NT2/D1 (cell line): Measurements from ENCODE around the gene SDHAF1.
A peak's percentile ranks its signal among the peaks of the same experiment; 100 is the strongest.
"Not testable (repeated sequence)": the region's sequence is repeated elsewhere in the genome, so short reads cannot be mapped to it uniquely, and the experiment has no call there.

Source experiments
- DNase-seq: peaks from one replicate; pipeline ENCODE4 v3.0.0-alpha.2; 2011; ENCODE audit warnings: low read depth, low spot score
- H3K27me3 ChIP-seq: 2 replicates; pipeline ENCODE4 v1.6.0; 2011; ENCODE audit warnings: mild to moderate bottlenecking; ENCODE audit not compliant: insufficient read length, insufficient read depth
- H3K36me3 ChIP-seq: 2 replicates; pipeline ENCODE4 v1.6.1; 2011; ENCODE audit warnings: mild to moderate bottlenecking, low read length, mixed read lengths; ENCODE audit not compliant: insufficient read depth, insufficient read length
- H3K4me1 ChIP-seq: 2 replicates; pipeline ENCODE4 v1.5.1; 2011; ENCODE audit not compliant: insufficient read depth, insufficient read length
- H3K4me3 ChIP-seq: 2 replicates; pipeline ENCODE4 v1.5.1; 2011; ENCODE audit warnings: low read depth; ENCODE audit not compliant: insufficient read length
- H3K9ac ChIP-seq: 2 replicates; pipeline ENCODE4 v1.6.0; 2011; ENCODE audit warnings: low read depth; ENCODE audit not compliant: insufficient read length
- H3K9me3 ChIP-seq: 2 replicates; pipeline ENCODE4 v1.5.1; 2011; ENCODE audit warnings: mild to moderate bottlenecking, low read length; ENCODE audit not compliant: insufficient read depth
- SUZ12 ChIP-seq: IDR thresholded peaks from 2 replicates; pipeline ENCODE4 v1.6.1; 2011; ENCODE audit not compliant: insufficient read length, insufficient read depth; ENCODE audit errors: extremely low read depth
- YY1 ChIP-seq: IDR thresholded peaks from 2 replicates; pipeline ENCODE4 v1.6.1; 2011; ENCODE audit not compliant: insufficient read length, insufficient read depth
- ZNF274 ChIP-seq: IDR thresholded peaks from 2 replicates; pipeline ENCODE4 v1.6.1; 2011; ENCODE audit warnings: mild to moderate bottlenecking, low read depth, low read length

The SDHAF1 gene

DNA sequence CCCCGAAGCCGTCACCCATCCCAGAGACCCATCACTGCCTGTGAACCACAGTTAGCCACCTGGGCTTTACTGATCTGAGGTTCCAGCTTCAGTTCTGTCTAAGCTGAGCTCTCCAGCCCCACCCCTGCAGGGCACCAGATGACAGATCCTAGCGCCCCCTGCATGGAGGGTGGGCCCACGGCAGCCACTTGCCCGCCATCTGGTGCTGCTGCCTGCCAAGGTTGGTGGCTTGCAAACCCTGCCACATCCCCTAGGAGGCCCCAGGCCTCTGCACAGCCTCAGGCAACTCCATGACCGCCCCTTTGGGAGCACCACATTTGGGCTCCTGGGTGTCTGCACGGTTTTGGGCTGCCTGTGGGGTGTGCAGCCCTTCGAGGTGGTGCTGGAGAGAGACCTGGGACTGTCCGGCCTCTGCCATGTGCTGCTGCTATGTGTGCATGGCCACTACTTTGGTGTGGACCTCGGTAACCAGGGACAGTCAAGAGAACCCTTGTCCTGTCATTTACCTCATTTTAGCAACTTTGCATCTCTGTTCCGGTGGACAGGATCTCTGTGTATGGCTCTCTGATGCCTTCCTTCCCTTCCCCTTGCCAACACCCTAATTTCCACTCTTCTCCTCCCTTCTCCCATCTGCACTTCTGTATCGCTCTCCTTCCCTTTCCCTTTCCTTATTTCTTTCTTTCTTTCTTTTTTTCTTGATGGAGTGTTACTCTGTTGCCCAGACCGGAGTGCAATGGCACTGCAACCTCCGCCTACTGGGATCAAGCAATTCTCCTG is 17.4 kb upstream of the SDHAF1 start:
- peaks cover 3% of the 10 kb centered on the region for H3K27me3 ChIP-seq

GRCh38 chr19:35978271-35978670 is 16.7 kb upstream of the SDHAF1 start:
- H3K4me1 ChIP-seq = peaks cover 2% of the 10 kb centered on the region
- DNase-seq = no peak
- peaks cover 8% of the 10 kb centered on the region for H3K27me3 ChIP-seq
- H3K9me3 ChIP-seq = no peaks in the 10 kb centered on the region
- H3K4me3 ChIP-seq = no peak overlapping the region
- no peak for TF ChIP-seq YY1
- TF ChIP-seq SUZ12 = no peak
- TF ChIP-seq ZNF274 = no peak
- no peak overlapping the region for H3K9ac ChIP-seq
- no peaks in the 10 kb centered on the region for H3K36me3 ChIP-seq

More for the DNA sequence above, 17.4 kb upstream of the SDHAF1 start:
- Histone ChIP-seq H3K4me3 (no peak overlapping the region), H3K9ac (no peak overlapping the region), H3K4me1 (peaks cover 2% of the 10 kb centered on the region), H3K36me3 (no peaks in the 10 kb centered on the region), H3K9me3 (no peaks in the 10 kb centered on the region)
- TF ChIP-seq YY1 = no peak
- no peak for TF ChIP-seq SUZ12
- no peak for DNase-seq

GRCh38 chr19:35978832-35979365 is 16.1 kb upstream of the SDHAF1 start:
- H3K36me3 ChIP-seq = no peaks in the 10 kb centered on the region
- no peak overlapping the region for H3K4me3 ChIP-seq
- no peak overlapping the region for H3K9ac ChIP-seq
- no peaks in the 10 kb centered on the region for H3K9me3 ChIP-seq
- TF ChIP-seq ZNF274 (no peak), YY1 (no peak), SUZ12 (no peak)
- peaks cover 2% of the 10 kb centered on the region for H3K4me1 ChIP-seq
- peaks cover 14% of the 10 kb centered on the region for H3K27me3 ChIP-seq
- no peak for DNase-seq

GRCh38 chr19:35980997-35981396 is 14.0 kb upstream of the SDHAF1 start:
- H3K9ac ChIP-seq, H3K4me1 ChIP-seq, DNase-seq, H3K4me3 ChIP-seq, H3K36me3 ChIP-seq, H3K9me3 ChIP-seq: not testable (repeated sequence)
- peaks cover 27% of the 10 kb centered on the region for H3K27me3 ChIP-seq

DNA sequence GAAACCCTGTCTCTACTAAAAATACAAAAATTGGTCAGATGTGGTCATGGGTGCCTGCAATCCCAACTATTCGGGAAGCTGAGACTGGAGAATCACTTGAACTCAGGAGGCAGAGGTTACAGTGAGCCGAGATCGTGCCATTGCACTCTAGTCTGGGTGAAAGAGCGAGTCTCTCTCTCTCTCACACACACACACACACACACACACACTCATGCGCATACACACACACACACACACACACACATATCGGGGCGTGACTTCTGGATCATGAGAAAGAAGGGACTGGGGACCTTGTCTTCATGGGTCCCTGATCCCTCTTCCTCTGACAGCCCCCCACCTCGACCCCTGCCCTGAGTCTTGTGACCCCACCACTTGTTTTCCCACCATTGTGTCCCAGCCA is 11.8 kb upstream of the SDHAF1 start:
- Histone ChIP-seq H3K36me3 (no peaks in the 10 kb centered on the region), H3K4me1 (peaks cover 2% of the 10 kb centered on the region), H3K4me3 (no peak overlapping the region), H3K27me3 (peaks cover 33% of the 10 kb centered on the region), H3K9ac (no peak overlapping the region), H3K9me3 (no peaks in the 10 kb centered on the region)
- DNase-seq = no peak
- TF ChIP-seq ZNF274 = no peak
- TF ChIP-seq YY1 = no peak
- no peak for TF ChIP-seq SUZ12

DNA sequence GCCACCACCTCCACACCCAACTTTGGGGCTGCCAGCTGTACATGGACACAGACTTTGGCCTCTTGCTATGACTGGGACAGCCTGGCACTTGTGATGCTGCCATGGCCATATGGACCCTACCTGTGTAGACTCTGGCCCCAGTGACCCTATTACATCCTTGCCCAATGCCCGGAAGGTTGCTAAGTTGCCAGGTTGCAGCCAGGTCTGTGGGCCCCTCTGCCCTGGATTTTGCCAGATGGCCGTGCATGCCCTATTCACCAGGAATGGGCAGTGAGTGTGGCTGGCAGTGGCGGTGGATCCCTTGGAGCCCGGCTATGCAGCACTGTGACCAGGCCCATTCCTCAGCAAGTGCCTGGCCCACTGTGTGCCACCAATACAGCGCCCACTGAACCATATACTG is 8.9 kb upstream of the SDHAF1 start:
- Histone ChIP-seq H3K9me3 (peaks cover 5% of the 10 kb centered on the region; the same call in 1 of the 2 replicates), H3K4me1 (no peaks in the 10 kb centered on the region), H3K9ac (no peak overlapping the region), H3K27me3 (peaks cover 33% of the 10 kb centered on the region), H3K4me3 (no peak overlapping the region), H3K36me3 (no peaks in the 10 kb centered on the region)
- DNase-seq = no peak
- TF ChIP-seq SUZ12 (no peak), YY1 (no peak), ZNF274 (no peak)

DNA sequence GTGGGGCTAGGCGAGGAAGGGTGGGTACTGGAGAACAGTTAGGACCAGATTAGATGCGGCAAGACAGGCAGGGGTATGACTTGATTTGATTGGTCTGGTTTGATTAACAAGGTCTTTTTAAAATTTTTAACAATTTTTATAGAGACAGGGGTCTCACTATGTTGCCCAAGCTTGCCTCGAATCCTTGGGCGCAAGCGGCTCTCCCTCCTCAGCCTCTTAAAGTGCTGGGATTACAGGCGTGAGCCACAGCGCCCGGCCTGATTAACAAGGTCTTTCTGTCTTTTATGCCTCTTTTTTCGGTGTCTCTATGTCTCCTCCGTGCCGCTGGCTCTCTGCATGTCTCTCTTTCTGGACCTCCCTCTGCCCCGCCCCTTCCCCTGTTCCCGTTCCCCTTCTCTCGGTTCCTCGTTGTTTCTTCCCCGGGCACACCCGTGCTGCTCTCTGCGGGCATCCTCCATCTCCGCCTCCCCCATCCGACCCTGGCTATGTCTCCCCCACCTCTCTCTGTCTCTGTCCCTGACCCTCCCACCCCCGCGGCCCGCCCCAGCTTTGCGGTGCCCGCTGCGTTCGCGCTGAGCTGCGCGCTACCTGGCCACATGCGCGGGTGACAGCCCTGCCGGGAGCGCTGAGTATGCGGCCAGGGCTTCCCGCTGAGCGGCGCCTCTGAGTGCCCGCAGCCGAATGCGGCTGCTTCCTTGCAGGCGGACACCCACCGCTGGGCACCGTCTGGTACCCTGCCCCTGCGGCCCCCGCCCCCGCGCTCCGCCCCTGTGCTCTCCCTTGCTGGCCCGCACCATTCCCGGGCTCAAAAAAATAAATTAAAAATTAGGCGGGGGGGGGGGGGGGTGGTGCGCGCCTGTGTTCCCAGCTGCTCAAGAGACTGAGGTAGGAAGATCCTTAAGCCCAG is 8.1 kb upstream of the SDHAF1 start:
- DNase-seq = no peak
- Histone ChIP-seq H3K27me3 (peaks cover 33% of the 10 kb centered on the region), H3K36me3 (no peaks in the 10 kb centered on the region), H3K4me3 (peak overlapping the region; percentile 28), H3K9me3 (peaks cover 5% of the 10 kb centered on the region; the same call in 1 of the 2 replicates), H3K4me1 (no peaks in the 10 kb centered on the region), H3K9ac (peak overlapping the region; percentile 17)
- TF ChIP-seq YY1 = no peak
- TF ChIP-seq ZNF274 = no peak
- TF ChIP-seq SUZ12 = no peak
